ENCODE results near the gene ABCB9.
"Not testable (repeated sequence)": the region's sequence is repeated elsewhere in the genome, so short reads cannot be mapped to it uniquely, and the experiment has no call there.

The ABCB9 gene

GRCh38 chr12:122895320-122895703 is 71.0 kb downstream of the ABCB9 start:
- DNase-seq (ENCODE audit: low read depth) = no peak

- no peak for DNase-seq (ENCODE audit: low read depth)
These were observed 71.8 kb downstream of the ABCB9 start for GRCh38 chr12:122894193-122895121.

DNA sequence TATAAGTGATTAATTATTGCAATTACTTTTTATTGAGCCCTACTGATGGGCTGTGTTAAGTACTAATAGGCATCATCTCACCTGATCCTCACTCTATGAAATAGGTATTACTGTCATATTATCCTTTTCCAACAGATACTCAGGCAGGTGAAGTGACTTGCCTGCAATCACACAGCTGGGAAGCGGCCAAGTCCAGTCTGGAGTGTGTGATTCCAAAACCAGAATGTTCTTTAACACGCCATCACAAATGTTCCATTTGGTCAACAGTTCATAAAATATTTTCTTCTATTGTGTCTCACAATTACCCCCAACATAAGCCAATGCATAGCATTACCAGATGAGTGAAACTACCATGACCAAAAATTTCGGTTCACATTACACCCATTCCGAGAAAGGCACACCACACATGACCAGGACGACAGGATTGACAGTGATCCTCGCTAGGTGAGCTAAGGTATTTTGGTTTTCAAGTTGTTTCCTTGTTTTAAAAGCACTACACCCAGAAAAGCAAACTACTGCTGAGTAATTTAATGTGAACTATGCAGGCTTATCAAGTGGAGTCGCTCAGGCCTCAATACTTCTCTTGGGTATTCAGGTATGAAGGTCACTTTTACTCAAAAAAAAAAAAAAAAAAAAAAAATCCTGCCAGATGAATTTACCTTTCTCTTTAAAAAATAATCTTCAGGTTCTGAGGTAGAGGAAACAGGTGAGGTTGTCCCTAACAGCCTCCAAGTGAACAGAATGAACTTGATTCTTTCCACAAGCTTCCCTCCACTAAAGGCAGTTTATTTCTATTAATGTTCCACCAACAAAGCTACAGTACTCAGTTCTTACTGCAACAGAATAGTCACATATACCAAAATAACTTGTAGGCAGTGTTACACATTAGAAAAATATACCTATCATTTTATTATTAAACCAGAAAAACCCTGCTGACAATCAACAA is 72.8 kb downstream of the ABCB9 start:
- no peak for DNase-seq (ENCODE audit: low read depth)

GRCh38 chr12:122892724-122893123 is 73.5 kb downstream of the ABCB9 start:
- DNase-seq (ENCODE audit: low read depth) = not testable (repeated sequence)

DNA sequence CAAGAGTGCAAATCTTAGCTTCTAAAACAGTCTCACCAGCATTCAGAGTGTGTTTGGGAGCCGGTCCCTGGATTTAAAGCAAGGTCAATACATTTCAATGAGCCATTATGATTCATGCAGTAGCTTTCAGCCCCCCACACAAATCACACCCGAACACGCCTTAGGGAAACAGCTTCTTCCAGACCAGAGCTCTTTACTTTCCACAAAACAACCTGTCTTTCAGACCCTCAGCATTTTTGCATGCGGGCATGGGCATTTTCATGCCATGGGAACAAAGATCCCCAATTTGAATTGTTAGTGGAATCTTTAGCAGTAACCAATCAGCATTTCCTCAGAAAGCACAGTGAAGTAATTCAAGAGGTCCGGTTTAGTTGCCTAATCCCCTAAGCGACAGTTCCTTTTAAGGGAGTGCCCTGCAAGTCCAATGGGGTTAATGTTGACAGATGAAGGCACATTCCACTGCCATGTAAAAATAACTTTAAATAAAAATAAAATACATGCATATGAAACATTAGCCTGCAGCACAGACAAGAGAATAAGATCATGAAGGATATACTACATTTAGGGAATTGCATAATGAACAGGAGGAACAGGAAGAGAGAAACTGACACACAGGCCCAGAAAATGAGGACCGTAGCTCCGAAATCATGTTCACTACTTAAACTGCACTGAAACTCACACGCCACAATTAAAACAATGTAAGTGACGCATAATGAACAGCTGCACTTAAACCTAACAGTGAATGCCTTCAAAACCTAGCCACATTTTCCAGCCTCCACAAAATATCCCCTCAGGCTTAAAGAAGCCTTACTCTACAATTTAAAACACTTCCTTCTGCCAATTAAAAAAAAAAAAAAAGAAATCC is 74.4 kb downstream of the ABCB9 start:
- DNase-seq (ENCODE audit: low read depth) = no peak

DNA sequence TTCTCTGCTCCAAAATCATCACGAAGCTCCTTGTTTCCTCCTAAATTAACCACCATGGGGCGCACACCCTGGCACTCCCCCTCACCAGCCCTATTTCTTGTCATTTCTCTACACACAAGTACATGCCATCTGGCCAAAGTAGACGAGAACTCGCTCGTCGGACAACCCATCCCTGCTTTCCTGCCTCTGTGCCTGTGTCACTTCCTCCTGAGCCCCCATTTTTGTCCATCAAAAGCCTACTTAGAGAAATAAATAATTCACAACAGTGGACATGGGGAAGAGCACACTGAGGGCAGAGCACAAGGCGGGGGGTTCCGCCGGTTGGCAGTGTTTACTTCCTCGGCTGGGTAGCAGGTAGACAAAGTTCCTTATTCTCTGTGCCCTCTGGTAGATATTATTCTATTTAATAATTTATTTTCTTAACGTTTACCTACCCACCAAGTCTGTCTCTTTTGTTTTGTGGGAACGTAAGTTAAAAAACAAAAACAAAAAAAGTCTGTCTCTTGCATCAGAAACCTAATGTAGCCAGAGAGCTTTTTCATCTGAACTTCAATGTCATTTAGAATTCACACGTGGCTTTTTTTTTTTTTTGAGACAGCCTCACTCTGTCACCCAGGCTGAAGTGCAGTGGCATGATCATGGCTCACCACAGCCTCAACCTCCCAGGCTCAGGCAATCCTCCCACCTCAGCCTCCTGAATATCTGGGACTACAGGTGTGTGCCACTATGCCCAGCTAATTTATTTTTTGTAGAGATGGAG is 76.3 kb downstream of the ABCB9 start:
- DNase-seq (ENCODE audit: low read depth) = no peak

GRCh38 chr12:122888232-122888752 is 78.0 kb downstream of the ABCB9 start:
- DNase-seq (ENCODE audit: low read depth) = no peak

DNA sequence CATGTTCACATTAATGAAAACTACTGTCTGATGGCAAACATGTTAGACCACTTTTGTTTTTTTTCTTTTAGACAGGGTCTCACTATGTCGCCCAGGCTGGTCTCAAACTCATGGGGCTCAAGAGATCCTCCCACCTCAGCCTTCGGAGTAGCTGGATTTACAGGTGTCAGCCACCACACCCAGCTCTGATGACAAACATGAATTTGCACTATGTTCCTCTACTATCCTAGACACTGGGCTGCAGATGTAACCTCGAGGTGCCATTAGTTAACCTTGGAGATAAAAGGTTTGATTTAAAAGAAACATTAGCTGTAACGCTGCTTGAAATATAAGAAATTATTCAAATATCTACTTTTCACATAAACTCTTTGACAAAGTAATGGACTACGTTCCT is 78.4 kb downstream of the ABCB9 start:
- DNase-seq (ENCODE audit: low read depth) = no peak

- no peak for DNase-seq (ENCODE audit: low read depth)
These were observed 79.1 kb downstream of the ABCB9 start for GRCh38 chr12:122886851-122887818.

DNA sequence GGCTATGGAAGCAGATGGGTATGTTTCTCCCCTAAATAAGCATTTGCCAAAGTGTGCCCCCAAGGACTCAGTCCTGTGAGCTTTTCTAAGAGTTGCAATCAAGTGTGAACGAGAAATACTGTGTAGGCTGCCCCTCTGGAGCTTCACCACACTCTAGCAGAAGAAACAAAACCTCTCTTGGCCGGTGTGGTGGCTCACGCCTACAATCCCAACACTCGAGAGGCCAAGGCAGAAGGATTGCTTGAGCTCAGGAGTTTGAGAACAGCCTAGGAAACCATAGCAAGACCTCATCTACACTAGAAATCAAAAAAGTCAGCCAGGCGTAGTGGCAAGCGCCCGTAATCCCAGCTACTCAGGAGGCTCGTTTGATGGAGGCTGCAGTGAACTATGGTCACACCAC is 80.1 kb downstream of the ABCB9 start:
- DNase-seq (ENCODE audit: low read depth) = no peak

DNA sequence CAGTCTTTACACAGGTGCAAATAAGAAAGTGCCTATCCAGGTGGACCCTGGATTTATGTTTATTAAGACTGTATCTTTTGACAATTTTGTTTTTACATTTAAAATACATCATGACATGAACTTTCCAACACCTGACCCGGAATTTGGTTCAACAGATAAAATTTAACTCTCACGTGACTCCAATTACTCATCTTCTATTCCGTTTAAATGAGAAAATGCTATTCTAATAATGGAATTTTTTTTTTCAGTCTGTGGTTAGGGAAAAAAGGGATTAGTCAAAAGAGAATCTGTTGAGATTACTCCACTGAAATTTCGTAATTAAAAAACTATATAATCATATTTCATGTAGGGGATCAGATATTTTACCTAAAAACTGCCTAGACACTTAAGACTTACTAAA is 81.4 kb downstream of the ABCB9 start:
- no peak for DNase-seq (ENCODE audit: low read depth)

- DNase-seq (ENCODE audit: low read depth) = no peak
These were observed 82.0 kb downstream of the ABCB9 start for GRCh38 chr12:122884091-122884826.

- DNase-seq (ENCODE audit: low read depth) = no peak
These were observed 83.2 kb downstream of the ABCB9 start for GRCh38 chr12:122882908-122883558.

- DNase-seq (ENCODE audit: low read depth) = no peak
These were observed 85.6 kb downstream of the ABCB9 start for GRCh38 chr12:122880668-122881067.

DNA sequence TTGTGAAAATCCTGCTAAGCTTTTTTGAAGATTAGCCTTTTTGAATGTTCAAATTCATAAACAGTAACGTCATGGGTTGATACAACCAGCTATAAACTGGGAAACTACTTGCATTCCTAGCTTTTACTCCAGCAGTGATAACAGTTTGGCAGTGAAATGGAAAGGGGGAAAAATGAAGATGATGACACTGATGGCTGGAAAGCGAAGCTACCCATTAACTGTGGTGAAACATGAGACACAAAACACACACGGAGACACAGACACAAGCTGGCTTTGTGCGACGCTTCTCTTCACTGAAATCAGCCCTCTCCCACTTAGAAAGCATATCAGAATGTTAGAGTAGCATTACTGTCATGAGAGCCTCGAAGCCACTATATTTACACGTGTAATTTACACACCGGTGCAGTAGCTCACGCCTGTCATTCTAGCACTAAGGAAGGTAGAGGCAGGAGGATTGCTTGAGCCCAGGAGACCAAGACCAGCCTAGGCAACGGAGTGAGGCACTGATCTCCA is 86.1 kb downstream of the ABCB9 start:
- DNase-seq (ENCODE audit: low read depth) = no peak
